HG03378 (cell line): Measurements from ENCODE around the gene SORBS1.
"Not testable (repeated sequence)": the region's sequence is repeated elsewhere in the genome, so short reads cannot be mapped to it uniquely, and the experiment has no call there.

Source experiments
- ATAC-seq: cut with Tn5 transposase; IDR thresholded peaks from one replicate; pipeline ENCODE4 v1.9.1; 2021; ENCODE audit warnings: mild to moderate bottlenecking, moderate library complexity; ENCODE audit not compliant: unreplicated experiment

The SORBS1 gene

DNA sequence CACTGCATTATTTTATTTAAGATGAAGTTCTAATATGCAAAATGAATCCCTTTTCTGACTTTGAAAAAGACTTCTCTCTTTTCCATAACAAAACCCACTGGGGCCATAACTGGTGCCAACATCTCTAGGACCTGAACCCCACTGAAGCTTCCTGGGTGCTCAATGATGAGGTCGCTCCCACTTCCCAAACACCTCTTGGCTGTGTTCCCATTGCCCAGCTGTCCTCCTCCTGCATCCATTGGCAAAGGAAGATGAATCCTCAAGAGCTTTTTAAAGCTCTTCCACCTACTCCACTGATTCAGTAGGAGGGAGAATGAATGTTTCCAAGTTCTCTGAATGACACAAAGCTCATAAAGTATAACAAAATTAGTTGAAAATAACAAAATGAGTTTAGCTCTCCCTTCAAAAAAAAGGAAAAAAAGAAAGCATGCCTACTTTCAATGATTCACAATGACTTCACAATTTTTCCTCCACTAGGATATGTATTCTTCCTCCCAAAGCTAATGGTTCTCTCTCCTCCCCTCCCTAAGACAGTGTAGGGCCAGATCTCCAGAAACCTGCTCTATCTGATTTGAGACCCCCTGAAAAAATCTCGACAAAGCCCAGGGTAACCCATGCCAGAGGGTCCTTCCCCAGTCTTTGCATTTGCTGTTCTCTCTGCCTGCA is 64.8 kb downstream of the SORBS1 start:
- ATAC-seq = no peak

DNA sequence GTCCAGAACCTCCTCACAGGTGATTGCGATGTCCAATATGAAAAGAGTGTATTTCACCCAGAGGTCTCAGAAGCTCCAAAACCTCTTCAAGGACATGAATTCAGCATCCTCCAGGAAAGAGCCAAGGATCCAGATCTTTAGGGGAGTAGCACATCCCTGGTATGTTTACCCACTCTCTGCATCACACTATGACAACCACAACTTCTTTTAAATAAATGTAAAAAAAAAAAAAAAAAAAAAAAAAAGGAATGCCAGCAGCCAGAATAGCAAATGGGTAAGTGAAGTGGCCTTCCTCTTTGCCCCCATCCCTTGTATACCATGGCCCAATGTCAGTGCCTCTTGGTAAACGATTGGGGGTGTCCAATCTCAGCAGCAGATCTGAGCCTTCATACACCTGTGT is 67.3 kb downstream of the SORBS1 start:
- no peak for ATAC-seq

DNA sequence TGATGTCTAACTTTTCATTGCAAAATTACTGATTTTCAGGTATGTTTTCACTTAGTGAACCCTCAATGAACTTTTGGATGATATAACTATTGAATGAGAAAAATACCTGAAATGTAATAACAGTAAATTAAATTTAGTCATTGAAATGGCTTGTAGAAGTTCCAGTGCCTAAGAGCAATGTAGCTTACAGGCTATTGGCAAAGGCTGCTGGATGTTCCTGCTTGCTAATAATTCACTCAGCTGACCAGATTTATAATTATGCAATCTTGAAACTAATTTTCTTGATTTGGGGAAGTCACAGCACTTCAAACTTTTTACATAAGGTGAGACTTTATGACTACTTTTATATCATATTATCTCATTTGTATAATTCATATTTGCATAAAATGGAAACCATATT is 73.2 kb downstream of the SORBS1 start:
- no peak for ATAC-seq

DNA sequence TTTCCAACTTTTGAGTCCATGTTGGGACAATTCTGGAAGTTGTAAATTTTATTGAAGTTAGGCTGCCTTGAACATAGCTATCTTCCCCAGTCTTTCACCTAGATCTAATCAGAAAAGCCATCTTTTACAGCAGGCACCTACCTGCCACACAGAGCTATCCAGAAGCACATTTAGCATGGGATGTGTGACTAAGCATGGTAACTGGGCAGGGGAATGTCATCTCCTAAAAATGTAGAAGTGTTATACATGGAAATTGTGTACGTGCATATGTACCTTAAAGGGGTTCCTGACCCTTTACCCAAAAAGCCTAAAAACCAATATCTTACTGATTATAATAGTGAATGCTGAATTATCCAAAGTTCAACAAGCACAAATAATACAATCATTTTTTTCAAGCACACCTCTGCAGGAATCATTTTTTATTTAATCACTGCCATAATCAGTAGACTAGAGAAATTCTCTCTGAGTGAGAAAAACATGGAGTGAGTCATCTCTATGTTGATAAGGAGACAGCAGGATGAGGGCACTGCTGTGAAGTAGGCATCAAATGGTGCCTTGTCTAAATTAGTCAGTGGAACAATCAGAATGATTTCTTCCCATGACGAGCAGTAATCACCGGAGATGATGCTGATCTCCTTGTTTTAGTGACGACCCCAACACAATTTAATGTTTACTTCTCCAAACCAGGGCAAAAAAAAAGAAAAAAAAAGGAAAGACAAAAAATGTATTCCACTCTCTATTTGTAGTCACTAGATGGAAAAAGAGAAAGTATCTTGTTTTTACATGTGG is 75.9 kb downstream of the SORBS1 start:
- no peak for ATAC-seq

DNA sequence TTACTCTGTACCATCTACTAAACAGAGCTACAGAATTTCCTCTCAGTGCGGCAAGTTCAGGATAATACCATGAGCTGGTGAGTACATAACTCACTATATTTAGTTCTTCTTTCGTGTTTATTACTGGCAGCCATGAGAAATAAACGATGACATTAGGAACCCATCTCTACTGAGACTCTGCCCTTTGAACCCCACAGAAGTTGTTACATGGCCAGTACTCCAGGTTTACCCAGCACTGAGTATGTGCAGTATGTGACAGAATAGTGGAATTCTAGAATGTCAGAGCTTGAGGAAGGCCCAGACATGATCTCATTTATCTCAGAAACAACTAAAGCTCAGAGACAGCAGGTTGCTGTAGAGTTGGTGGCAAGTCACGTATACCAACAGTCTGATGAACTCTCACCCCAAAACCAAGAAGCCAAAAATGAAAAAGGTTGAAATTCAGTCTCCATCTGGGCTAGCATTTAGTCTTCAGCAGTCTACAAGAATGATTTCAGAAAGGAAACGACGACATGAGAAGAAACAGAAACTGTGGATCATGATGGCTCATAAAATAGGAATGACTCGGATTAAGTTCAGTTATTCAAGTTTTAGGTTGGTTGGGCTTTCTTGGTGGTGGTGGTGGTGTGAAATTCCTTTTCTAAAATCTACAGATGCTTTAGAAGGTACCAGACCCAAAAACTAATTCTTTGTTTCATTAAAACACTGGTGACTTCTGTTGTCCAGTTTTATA is 78.5 kb downstream of the SORBS1 start:
- no peak for ATAC-seq

DNA sequence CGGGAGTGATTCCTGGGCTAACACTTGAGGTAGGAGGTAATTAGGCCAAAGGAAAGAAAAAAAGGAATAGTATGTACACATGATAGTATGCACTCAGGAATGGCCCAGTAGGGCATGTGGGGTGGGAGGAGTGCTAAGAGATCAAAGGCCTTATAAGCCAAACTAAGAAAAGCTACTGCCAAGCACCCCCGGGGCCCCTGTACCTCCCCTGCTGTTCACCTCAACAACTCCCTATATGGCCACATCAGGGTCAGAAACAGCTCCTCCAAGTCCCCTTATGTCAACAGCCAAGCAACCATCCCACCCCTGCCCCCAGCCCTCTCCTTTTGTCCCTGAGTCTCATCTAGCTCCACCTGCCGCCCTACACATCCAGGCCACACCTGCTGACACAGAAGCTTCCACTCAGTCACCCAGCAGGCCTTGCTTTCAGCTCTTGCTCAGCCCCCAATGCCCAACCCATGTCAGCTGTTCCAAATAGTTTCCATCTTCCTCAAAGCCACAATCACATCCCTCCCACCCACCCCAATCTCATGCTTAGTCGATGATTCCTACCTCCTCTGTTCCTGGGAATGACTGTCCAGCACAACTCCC is 80.2 kb downstream of the SORBS1 start:
- no peak for ATAC-seq

DNA sequence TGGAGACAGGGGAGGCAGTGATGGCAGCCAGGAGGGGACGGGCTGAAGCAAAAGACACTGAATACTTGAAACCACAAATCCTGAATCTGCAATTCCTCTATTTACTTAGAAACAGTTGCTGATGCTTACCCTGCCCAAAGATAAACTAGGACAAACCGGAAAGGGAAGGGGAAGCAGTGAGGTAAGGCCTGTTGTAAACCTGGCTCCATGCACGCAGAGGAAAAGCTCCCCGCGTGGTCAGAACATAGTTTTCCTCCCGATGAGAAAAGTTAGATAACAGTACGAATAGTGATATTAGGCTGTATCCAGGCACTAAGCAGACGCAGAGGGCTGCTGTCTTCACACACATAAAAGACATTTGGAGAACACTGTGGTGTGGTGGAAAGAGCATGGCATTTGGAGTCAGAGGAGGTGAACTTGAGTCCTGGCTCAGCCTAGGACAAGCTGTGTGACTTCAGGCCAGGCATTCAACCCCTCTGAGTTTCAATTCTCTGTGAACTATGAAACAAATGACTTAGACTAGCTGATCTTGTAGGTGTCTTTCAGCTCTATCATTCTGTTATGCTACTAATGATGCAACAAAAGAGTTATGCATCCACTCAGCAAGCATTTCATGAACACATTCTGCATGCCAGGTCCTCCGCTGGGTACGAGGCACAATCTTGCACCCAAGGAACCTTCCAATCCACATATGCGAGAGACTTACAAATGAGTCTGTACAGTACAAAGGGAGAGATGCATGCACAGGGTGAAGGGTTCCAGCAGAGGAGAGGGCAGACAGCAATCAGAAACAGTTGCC is 80.9 kb downstream of the SORBS1 start:
- ATAC-seq = no peak

DNA sequence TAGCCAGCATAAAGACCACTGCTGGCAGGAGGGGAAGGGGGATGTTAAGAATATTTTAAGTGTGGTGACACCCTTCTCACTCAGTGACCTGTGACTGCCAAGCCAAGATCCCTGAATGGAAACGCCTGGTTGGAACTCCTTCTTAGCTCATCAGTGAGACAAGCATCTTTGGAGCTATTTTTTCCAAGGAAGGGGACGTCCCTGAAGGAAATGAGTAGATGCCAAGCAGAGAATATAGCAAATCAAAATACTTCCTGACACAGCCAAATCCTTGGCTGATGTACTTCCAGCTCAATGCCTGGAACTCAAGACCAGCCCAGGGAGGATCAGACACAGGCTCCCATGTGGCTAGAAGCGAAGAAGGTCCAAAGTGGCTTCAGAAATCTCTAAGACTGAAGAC is 82.2 kb downstream of the SORBS1 start:
- no peak for ATAC-seq

DNA sequence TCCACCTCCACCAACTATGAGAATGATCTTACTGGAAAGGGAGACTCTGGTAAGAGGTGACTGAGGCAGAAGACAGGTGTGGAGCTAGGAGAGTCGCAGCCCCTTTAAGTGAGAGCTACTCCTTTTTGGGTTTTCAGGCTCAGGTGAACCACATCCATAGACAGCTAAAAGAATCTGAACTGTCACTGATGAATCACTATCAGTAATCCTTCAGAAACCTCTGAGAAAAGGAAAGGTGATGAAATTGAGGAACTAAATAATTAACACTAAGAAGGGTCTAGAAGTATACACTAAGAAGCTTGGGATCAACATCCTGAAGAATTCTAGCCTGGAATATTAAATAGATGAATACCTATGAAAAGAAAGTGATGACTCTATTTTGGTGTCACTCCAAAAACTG is 83.0 kb downstream of the SORBS1 start:
- ATAC-seq = no peak

DNA sequence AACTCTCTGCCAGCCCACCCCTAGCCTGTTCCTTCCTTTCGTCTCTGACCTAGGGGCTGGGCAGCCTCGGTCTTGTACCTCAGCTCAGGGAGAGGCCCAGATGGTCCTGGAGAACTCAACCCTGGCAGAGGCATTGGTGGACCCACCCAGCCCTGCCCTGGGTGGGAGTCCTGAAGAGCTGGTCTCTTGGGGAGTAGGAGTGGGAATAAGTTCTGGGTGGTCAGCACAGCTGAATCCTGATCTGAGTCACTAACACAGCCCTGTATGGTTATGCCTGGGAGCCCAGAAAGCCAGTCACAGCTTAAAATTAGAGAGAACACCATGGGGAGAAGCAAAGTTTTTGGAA is 84.0 kb downstream of the SORBS1 start:
- no peak for ATAC-seq

DNA sequence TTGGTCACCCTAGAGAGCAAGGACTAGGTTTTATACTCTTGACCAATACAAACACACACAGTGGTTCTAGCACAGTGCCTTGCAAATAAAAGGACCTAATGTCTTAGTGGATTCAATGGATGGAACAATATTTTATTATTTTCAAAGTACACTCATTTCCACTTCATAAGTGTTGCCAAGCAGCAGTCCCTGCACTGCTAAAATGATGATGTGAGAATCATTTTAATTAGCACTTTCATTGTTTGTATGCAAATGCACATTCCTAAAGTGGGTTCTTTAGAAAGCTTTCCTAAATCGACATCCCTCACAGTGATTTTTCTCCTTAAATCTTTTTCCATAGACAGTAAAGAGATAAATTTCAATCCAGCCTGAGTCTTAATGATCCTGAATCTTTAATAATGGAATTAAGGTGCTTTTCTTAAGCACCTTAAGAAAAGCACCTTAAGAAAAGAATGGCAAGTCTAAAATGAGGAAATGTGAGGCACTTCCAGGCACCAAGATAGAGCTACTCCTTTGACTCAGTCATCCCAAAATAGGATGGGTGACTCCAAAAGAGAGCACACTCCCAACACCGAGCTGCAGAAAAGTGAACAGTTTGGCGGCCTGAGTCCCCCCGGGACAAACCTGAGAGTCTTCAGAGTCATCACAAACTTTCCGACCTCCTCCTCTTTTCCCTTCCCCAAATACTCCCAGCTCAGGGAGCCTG is 84.5 kb downstream of the SORBS1 start:
- no peak for ATAC-seq

DNA sequence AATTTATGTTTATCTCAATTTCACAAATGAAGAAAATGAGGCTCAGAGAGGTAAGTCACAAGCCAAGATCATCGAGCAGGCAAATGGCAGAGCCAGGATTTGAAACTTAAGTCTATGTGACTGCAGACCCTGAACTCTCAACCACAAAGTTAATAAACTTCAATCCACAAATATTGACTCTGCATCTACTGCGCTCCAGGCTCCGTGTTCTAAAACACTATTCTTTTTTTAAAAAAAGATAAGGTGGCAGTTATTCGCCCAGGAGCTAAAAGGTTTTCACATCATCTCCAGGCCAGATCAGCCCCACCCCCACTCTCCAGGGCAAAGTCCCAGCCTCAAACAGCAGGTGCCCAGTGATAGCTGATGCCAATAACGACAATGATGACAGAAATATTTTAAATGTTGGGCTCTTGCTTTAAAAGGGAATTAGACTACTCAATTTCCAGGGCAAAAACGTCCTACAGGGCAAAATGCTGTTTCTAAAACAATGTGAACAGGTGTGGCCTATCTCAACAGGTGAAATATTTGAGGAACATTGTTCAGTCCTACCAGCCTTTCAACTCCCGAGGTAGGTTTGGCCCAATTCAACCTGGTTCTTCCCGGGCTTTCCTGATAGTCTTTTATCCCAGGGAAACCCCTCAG is 85.2 kb downstream of the SORBS1 start:
- ATAC-seq = no peak

DNA sequence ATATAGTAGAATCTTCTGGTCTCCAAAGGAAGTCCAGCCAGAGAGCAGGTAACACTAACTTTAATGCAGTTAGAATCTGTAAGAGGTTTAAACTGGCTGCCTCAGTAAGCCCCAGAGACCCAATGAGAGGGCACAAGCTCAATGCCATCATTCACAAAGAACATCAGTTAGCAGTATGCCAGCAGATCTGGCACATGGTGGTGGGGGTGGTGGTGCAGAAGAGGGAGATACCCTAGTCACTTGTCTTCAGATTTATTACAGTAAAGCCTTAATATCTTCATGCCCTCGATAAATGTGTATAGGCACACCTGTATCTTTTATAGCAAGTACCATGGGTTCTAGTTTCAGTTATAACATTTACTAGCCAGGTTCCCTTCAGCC is 86.2 kb downstream of the SORBS1 start:
- ATAC-seq = no peak

DNA sequence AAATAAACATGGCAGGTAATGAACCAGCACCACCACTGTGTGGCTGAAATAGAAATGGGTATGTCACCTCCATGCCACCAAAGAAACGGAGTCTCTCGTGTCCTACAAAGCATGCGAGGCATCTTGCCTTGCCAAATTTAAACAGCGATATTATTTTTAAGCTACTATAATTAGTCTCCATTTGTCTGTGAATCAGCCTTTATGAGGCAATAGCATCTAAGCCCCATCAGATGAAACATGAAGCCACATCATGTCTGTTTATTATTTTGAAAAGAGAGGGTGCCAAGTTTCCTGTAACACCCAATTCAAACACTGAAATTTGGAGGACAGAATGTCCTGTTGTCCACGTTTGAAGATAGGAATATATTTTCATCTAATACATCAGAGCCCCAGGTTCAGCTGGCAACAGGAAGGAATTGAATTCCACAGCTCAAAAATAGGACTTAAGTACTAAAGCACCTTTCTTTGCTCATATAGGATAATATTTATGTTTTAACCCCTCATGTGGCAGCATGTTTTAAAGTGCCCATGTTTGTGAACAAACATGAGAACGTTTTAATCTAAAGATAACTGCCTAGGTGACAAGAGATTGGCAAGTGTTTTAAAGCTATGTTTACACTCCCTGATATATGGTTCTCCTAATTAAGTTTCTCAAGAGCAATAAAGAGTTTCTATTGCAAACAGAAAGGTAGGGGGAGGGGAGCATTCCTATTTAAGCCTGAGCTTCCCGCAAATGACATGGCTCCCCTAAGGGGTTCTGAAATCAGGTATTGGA is 86.8 kb downstream of the SORBS1 start:
- no peak for ATAC-seq

DNA sequence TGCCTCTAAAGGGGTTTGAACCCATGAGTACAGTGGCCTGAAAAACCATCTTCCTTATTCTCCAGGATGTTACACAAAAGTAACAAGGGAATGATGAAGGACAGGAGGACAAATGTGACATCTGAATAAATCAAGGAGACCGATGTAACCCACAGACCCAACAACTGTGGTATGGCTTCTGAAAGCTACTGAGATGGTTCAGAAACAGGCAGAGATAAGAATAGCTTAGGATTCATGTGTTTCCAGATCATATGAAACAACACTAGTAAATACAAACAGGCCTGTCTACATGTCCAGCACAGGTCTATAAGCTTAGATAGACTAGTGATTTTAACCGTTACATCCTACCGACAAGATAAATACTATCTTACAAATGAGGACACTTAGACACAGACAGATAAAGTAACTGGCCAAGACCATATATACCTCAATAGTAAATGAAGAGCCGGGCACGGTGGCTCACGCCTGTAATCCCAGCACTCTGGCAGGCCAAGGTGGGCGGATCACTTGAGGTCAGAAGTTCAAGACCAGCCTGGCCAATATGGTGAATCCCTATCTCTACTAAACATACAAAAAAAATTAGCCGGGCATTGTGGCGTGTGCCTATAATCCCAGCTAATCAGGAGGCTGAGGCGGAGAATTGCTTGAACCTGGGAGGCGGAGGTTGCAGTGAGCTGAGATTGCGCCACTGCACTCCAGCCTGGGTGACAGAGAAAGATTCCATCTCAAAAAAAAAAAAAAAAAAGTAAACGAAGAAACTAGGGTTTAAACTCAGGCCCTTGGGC is 88.7 kb downstream of the SORBS1 start:
- no peak for ATAC-seq

DNA sequence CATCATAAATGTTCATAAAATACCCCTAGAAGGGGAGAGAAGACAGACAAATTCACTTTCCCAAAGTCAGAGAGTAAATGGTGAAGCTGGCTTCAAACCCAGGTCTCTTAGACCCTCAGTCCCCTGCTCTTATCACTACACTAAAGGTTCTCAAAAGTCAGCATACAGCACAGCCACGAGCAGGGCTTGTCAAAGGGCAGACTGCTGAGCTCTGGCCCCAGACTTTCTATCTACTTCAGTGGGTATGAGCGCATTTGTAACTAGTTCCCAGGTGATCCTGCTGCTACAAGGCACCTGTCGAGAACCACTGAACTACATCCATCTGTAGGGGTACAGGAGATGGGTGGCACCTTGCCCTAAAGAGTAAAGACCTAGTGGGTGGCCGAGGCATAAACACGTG is 91.5 kb downstream of the SORBS1 start:
- no peak for ATAC-seq

DNA sequence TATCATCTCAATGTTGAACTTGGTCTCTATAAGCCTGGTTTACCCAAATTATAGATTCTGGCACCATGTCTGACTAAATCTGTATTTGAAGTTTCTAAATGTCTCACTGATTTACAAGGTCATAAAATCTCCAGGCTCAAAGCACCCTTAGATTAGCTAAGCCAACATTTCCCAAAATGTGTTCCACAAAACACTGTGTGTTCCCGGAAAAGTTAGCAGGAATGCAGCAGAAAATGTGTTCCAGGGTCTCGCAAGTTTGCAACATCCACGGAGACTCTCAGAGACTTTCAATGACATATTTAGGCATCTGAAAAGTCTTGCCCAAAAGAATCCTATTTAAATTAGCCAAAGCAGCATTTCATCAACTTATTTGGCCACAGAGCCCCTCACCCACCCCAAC is 91.9 kb downstream of the SORBS1 start:
- no peak for ATAC-seq

DNA sequence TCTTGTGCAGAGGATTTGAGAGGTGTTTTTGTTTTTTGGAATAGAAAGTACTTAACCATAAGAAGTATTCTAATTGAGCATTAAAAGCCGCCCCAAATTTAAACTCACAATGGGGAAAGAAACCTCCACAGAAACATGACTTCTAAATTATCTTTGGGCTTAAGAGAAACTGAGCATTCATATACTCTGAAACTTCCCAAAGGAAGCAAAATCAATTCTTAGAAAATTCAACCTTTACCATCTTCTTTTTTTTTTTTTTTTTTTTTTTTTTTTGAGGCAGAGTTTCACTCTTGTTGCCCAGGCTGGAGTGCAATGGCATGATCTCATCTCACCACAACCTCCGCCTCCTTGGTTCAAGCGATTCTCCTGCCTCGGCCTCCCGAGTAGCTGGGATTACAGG is 93.5 kb downstream of the SORBS1 start:
- not testable (repeated sequence) for ATAC-seq
